GM12891 (cell line): ENCODE measurements around the gene MKLN1.
"Not testable (repeated sequence)": the region's sequence is repeated elsewhere in the genome, so short reads cannot be mapped to it uniquely, and the experiment has no call there.

Experiments used
- DNase-seq: peaks from one replicate; pipeline ENCODE4 v3.0.0; 2011; ENCODE audit warnings: low spot score; ENCODE audit not compliant: insufficient read length
- FAIRE-seq: peaks from 2 replicates; lab custom pipeline; 2011; peaks lifted over from hg19 to GRCh38; lab: Jason Lieb, UNC
- PAX5 ChIP-seq: IDR thresholded peaks from 2 replicates; pipeline ENCODE4 v1.6.1; 2011; ENCODE audit warnings: low read length, moderate library complexity, mild to moderate bottlenecking; ENCODE audit not compliant: insufficient read depth, severe bottlenecking
- POLR2A ChIP-seq: IDR thresholded peaks from 2 replicates; pipeline ENCODE4 v1.6.1; 2011; ENCODE audit warnings: low read depth, low read length, control low read depth
- POLR2AphosphoS5 ChIP-seq: IDR thresholded peaks from 2 replicates; pipeline ENCODE4 v1.6.1; 2011; ENCODE audit warnings: low read depth, low read length, control low read depth
- POU2F2 ChIP-seq: IDR thresholded peaks from 2 replicates; pipeline ENCODE4 v1.6.1; 2011; ENCODE audit warnings: low read depth, mild to moderate bottlenecking, control low read depth, low read length, moderate library complexity
- SPI1 ChIP-seq: IDR thresholded peaks from 2 replicates; pipeline ENCODE4 v1.6.1; 2011; ENCODE audit warnings: low read depth, low read length, control low read depth
- TAF1 ChIP-seq: IDR thresholded peaks from 2 replicates; pipeline ENCODE4 v1.6.1; 2011; ENCODE audit warnings: low read depth, low read length, control low read depth

MKLN1 gene

DNA sequence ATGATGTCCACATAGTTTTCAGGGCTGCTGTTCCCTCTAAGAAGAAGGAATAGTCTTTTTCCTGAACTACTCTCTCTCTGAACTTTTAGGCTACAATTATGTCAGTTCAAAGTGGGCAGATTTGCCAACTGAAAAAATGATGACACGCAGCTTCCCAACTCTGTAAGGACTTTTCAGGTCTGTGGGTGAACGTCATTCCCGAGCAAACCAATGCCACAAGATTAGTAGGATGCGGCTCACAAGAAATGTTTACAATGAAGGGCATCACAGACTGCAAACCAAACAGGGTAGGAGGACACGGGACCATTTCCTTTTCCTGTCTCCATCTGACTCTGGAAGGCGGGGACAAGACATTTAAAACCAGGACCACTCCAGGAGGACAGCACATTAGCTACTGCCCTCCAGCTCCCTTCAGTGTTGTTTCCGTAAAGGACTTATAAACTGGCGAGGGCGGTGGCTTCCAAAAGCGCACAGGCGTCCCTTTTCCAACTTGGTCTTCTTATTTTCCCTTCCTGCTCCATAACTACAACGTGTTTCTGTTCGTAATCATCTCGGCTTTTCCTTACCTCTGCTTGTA, 539 bp upstream of the MKLN1 start:
- FAIRE-seq (no peak), DNase-seq (no peak)
- no peak for TF ChIP-seq SPI1
- TF ChIP-seq TAF1: no peak
- TF ChIP-seq PAX5: no peak
- TF ChIP-seq POU2F2: no peak
- no peak for TF ChIP-seq POLR2AphosphoS5
- no peak for TF ChIP-seq POLR2A

DNA sequence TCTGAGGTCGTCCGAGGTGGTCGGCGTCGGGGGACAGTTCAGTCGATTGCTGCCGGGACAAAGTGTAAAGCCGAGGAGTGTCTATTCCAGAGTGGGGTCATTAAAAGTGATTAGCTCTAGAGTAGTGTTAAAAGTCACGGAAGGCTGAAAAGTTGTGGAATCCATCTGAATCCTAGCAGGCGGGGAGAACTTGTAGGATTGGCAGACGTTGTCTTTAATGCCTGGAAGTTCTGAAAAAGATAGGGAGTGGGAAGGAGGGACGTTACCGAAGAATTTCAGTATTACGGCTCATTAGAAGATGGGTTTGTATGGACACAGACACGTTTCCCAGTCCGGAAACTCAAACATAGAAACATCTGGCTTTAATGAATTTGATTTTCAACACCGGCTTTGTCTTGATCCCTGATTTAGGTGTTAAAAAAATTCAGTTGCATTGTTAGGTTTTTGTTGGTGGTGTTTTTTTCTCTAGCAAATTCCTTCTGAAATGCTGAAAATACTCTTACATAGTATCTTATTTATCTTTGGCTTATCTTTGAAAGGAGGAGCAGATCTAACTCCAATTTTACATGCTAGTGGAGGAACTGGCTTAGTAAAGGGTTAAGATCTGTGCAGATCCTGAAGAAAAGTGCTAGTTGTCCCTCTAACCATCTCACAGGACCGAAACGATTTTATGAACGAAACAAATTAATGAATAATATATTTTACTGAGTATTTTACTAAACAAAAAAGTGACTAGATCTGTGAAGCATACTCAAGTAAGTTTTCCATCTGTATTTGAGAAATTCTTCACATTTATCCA, 900 bp downstream of the MKLN1 start:
- FAIRE-seq: no peak

DNA sequence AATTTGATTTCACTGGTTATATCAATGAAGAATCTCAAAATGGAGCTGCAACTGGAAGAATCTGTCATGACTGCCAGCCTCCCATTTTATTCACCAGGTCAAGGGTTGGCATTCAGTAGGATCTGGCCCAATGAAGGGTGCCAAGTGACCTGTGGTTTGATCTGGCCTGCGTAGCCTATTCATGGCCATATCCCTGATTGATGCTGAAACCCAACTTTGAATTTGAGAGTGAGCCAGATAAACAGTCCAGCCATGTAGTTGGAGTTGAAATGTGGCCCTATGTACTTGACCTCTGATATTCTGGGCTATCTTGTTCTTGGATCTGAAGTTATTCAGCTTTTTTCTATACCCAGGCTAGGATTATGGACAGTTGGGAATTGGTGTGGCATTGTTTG, 1.5 kb downstream of the MKLN1 start:
- DNase-seq (no peak), FAIRE-seq (peak; percentile 45)
- TF ChIP-seq SPI1 (no peak), POLR2AphosphoS5 (no peak), TAF1 (no peak), PAX5 (no peak), POLR2A (no peak)

More for the DNA sequence above, 900 bp downstream of the MKLN1 start:
- no peak for DNase-seq
- TF ChIP-seq POLR2A (no peak), TAF1 (no peak), SPI1 (no peak), POLR2AphosphoS5 (no peak), POU2F2 (no peak), PAX5 (no peak)

DNA sequence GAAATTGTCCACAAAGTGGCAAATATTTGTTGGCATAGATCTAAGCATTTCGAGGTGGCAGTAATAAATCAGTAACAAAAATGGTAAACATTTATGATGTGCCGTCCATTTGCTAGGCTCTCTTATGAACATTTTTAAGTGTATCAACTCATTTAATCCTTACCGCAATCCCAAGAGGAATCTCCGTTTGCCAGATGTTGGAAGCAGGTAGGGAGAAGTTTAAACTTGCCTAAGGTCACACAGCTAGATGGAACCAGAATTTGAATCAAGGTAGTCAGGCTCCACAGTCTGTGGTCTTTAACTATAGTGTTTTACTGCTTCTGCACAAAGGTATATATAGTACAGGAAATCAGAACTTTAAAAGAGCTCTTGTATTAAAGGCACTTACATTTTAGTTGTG, 2.6 kb downstream of the MKLN1 start:
- no peak for FAIRE-seq
- no peak for TF ChIP-seq PAX5
- no peak for TF ChIP-seq SPI1
- no peak for TF ChIP-seq TAF1
- TF ChIP-seq POU2F2: no peak
- no peak for TF ChIP-seq POLR2A
- TF ChIP-seq POLR2AphosphoS5: no peak
- no peak for DNase-seq

DNA sequence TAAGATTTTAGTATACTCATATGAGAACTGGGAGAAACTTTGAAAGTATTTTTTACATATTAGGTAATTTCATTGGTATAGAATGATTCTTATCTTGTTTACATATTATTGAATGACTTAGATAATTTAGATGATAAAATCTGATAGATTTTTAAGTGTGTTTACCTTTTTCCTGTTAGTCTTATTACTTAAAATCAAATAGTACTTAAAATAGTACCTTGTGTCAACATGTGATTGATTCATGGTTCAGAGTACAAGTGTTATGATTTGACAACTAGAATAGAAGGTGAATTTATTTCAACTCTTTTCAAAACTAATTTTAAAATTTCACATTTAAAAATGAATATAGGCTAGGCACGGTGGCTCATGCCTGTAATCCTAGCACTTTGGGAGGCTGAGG, 4.1 kb downstream of the MKLN1 start:
- TF ChIP-seq PAX5 (no peak), POLR2AphosphoS5 (no peak), POU2F2 (no peak), SPI1 (no peak), TAF1 (no peak), POLR2A (no peak)
- DNase-seq (no peak), FAIRE-seq (no peak)

DNA sequence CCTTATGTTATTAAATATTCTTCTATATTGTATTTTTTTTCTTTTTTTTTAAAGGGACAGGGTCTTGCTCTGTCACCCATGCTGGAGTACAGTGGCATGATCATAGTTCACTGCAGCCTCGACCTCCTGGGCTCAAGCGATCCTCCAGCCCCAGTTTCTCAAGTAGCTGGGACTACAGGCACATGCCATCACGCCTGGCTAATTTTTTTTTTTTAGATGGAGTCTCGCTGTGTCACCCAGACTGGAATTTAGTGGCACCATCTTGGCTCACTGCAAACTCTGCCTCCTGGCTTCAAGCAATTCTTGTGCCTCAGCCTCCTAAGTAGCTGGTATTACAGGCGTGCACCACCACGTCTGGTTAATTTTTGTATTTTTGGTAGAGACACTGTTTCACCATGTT, 5.1 kb downstream of the MKLN1 start:
- not testable (repeated sequence) for DNase-seq, FAIRE-seq

DNA sequence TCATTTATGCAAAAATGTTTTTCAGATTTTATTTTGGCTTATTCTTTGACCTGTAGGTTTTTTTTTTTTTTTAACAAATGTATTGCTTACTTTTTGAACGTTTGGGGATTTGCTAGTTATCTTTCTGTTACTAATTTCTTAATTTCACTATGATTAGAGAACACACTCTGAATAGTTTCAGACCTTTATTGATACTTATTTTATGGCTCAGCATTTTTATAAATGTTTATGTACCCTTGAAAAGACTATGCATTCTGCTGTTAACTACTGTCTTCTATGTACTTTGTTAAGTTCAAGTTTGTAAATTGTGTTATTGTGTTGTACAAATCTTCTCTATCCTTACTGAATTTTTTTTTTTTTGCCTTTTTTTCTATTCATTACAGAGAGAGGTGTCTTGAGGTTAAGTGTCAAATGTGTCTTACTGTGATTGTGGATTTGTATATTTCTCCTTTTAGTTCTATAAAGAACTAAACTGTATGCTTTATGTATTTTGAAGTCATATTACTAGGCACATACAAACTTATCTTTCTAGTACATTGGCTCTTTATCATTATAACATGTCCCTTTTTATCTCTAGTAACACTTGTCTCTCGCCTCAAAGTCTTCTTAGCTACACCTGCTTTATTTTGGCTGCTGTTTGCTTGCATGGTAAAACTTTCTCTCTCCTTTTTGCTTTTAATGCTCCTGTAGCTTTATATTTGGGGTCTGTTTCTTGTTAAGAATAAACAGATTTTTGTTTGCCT, 8.1 kb downstream of the MKLN1 start:
- no peak for DNase-seq
- no peak for FAIRE-seq
- TF ChIP-seq SPI1 (no peak), POU2F2 (no peak), PAX5 (no peak), POLR2AphosphoS5 (no peak), TAF1 (no peak), POLR2A (no peak)

DNA sequence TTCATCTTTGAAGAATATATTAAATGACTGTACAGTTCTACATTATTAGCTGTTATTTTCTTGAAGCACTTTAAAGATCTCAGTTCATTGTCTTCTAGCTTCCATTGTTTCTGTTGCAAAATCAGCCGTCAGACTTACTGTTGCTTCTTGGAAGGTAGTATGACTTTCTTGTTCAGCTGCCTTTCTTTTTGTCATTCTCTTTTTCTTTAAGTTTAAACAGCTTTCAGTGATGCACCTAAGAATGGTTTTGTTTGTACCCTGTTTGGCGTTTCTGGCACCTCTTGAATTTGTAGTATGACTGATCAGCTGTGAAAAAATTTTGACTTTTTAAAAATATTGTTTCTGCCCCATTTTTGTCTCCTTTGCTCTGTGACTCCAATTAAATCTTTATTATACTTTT, 9.3 kb downstream of the MKLN1 start:
- no peak for FAIRE-seq
- TF ChIP-seq POLR2A (no peak), POLR2AphosphoS5 (no peak), SPI1 (no peak), TAF1 (no peak), POU2F2 (no peak), PAX5 (no peak)
- no peak for DNase-seq

DNA sequence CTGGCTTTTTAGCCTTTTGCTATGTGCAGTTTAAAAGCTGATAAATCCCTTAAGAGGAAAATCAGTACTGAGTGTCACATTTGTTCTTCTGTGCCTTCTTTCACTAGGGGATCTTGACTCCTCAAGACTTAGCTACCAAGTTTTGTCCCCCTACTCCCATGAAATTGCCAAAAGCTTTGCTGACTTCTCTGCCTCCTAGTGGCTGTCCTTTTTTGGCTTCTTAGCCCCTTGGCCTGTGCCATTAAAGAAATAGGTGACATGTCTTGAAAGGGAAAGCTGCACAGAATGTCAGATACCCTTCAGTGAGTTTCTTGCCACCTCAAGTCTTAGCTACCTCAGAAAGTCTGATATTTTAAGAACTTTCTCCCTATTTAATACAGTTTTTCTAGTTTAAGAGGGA, 10.5 kb downstream of the MKLN1 start:
- DNase-seq (no peak), FAIRE-seq (no peak)
- TF ChIP-seq TAF1 (no peak), PAX5 (no peak), POU2F2 (no peak), SPI1 (no peak), POLR2AphosphoS5 (no peak), POLR2A (no peak)
